Stimulated activated CD8-positive, alpha-beta memory T cell treated with anti-CD3 and anti-CD28 coated beads, Interleukin-12 subunit alpha, Interleukin-12 subunit beta, amount 100 ng/mL, for 24 hours (primary cell): ENCODE measurements around the gene PPM1J.

Experiments used
- DNase-seq: peaks from one replicate; pipeline ENCODE4 v3.0.0-alpha.2; 2020; ENCODE audit errors: extremely low read depth

The PPM1J gene

DNA sequence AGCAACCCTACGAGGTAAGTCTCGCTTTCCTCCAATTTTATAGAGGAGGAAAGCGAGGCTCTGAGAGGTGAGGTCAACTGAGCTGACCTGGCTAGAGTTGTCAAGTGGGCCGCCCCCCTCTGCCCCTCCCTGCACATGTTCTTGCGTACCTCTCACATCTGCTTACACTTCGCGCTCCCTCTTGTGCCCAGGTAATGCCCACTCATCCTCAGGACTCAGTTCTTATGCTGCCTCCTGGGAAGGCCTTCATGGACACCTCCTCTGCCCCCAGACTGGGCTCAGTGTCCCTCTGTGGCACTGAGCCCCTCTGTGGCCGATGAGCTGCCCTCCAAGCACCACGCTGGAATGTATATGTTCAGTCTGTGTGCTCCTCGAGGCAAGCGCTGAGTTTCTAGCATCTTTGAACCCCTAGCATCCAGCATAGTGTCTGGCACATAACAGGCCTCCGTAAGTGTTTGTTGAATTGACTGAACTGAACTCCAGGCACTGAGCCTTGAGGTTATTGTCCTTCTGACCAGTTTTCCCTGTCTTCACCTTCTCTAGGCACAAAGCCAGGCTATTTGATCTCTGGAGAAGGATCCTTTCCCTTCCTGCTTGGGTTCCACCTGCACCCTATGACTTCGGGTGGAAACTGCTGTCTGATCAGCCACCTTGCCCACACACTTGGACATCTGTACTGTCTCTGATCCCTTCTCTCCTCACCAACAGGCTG, 27.2 kb downstream of the PPM1J start:
- no peak for DNase-seq

DNA sequence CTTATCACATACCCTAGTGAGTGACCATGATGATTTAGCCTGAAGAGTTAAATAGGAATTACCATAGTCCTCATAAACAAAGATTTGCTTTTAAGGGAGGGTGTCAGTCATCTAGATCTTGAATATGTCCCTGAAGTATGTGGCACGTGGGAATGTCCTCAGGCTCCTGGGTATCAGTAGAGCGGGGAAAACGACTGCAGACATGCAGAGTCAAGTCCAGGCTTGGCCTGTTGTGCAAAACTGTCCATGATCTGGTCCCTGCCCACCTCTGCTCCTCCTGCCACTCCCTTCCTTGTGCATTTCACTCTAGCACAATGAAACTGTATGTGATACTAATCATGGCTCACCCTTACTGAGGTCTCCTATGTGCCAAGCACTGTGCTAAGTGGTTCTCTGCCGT, 27.8 kb downstream of the PPM1J start:
- no peak for DNase-seq

DNA sequence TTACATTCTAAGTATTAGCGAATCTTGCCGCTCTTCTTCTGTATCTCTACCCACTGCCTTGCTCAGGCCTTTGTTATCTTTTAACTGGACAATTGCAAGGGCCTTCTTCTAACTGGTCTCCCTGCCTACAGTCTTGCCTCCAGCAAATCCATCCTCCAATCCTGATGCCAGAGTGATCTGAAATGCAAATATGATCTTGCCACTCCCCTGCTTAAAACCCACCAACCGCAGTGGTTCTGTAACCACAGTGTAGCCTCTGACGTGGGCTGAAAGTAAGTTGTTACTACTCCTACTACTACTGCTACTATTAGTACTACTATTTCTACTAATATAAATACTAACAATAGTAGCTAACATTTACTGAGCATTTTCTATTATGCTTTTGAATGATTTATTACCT, 28.3 kb downstream of the PPM1J start:
- no peak for DNase-seq

DNA sequence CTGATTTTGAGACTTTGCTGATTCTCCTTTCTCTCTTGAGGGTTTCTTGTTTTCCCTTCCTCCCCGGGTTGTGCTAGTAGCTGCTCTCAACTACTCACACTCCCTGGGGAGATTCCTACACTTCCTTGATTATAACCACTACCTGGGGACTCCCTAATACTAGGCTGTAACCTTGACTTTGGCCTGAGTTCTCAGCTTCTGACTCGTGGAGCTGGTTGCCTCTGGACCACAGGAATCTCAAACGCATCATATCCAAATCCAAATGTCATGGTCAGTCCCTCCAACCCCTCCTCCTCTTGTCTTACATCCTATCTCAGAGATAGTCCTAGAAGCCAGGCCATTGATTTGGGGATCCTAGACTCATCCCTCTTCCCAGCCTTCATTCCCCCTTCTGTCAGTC, 28.7 kb downstream of the PPM1J start:
- DNase-seq = no peak

DNA sequence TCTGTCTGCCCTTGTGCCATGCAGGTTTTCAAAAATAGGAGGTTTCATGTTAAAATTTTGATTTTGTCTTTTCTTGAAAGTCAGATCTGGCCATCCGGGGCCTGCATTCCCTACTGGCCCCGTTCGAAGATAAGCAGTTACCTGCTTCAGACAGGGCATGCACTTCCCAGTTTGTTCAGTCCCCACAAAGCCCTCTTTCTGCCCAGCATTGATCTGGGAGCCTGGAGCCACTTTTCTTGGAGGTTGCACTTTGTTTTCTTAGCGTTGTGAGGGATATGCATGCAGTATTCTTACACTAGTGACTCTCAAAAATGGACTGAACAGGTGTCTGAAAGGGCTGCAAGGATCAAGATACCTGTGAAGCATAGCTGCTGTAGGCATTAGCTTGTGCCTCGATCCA, 29.2 kb downstream of the PPM1J start:
- DNase-seq = no peak

DNA sequence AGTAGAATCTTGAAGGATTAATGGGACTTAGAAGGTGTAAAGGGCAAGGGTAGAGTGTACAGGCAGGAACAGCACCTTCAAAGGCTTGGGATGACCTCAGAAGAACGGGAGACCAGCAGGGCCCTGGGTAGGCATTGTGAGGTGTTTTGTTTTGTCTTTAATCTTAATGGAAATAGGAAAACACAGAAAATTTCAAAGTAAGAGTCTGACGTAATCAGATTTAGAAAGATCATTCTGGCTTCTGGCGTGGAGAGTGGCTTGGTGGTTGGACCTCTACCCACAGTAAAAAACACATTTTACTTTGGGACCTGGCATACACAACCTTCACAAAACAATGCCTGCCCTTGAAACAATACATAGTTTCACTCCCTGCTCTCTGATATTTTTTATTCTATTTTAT, 36.5 kb downstream of the PPM1J start:
- DNase-seq = no peak

DNA sequence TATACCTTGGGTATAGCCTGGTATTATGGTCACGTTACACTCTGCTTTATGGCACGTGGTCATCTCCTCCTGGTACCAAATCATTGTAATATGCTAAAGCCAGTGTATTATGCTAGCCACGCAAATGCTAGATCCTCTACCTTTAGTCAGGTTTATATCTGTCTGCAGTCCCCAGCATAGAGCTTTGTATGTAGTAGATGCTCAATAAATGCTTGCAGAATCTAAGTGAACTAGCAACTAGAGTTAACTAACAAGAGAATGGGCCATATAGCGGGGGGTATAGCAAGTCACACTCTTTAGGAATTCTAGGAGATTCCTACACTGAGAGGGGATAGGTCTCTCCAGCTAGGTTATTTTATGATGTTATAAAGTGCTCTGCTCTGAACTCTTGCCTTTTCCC, 37.6 kb downstream of the PPM1J start:
- no peak for DNase-seq

DNA sequence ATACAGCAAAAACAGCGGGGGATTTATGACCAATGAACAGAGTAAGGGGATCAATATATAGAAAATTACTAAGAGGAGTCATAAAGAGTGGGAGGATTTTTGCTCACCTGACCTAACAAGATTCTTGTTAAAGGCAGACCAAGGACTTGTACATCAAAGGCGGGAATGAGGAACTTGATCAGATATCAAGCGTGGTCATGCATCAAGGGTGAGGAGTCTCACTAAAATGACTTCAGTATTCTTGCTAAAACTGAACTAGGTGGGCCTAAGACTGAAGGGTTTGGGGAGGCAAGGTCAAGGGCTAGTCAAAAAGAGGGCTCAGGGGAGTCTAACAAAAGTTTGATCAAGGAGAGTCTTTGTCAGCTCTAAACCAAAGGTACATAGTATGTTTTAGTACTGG, 38.6 kb downstream of the PPM1J start:
- DNase-seq = no peak

DNA sequence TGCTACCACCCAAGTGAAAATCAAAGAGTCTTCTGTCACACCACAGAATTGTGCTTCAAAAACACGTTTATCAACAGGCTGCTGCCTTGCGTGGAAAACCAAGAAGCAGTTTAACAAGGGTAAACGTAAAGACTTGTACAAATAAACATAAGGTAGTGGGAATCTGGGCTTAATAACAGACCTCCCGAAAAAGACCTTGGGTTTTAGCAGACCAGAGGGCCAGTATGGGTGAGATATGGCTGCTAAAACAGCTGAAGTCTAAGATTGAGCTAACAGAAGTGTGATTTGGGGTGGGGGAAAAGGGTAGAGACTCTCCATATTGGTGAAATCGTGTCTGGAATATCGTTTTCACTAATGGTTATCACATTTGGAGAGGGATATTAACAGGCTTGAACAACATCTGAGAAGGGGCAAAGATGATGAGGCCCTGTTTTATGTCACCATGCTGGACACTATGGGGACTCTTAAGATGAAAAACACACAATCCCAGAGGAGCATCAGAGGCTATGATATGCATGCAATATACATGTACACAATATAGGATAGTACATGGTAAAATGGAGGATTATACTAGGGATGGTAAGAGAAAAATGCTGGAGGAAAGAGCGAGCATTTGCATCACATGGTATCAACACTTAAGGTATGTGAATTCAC, 39.3 kb downstream of the PPM1J start:
- no peak for DNase-seq

DNA sequence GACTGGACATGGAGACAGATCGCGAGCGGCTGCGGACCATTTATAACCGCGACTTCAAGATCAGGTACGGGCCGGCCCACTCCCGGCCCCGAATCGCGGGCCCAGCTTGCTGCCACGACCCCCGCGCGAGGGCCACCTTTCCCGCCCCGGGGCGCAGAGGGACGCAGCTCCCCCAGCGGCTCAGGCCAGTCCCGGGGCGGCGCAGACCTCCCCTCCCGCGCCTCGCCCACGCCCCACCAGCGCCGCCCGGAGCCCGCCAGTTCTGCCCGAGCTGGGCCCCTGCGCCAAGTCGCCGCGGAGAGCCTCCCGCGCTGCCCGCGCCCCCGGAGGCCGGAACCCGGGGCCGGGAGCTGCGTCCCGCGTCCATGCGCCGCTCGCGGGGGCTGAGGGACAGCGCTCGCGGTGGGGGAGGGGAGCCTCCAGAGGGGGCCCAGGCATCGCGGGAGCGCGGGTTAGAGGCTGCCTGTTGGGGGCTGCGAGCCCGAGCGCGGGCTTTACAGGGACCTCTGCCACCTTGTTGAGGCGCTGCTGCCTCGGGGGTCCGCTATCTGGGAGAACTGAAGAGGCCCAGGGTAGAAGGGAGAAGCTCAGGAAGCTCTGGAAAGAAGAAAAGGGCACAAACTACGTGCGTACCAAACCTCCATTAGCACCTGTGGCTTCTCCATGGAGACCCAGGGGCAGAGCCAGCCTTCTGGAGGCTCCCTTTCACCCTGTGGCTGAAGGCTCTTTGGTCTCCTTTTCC, 40.0 kb downstream of the PPM1J start:
- no peak for DNase-seq

DNA sequence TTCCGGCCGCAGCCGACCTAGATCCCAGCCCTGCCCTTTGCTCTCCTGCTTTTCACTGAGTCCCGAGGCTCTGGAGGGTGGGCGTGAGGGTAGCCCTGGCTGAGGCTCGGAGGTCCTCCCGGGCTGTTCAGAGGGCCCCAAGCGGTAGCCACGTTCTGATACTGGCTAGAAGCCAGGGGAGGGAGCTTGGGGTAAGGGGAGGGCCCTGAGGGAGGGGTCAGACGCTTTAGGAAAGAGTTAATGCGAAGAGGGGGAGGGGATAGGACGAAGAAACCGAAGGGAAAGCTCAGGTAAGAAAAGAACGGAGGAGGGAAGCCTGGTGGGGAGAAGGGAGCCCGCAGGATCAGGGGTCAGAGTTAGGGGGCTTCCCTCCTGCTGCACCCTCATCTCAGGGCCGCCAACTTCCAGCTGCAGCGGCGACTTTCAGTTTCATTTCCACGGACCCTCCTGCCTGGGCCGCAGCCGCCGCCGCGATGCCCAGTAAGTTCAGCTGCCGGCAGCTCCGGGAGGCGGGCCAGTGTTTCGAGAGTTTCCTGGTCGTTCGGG, 40.6 kb downstream of the PPM1J start, which contains the start of gene MOV10:
TSS of gene MOV10 (plus strand) at position 220 of the 546 bp plus-strand sequence. CDS start at position 474, 254 bp downstream.
- peak; percentile 3 for DNase-seq

DNA sequence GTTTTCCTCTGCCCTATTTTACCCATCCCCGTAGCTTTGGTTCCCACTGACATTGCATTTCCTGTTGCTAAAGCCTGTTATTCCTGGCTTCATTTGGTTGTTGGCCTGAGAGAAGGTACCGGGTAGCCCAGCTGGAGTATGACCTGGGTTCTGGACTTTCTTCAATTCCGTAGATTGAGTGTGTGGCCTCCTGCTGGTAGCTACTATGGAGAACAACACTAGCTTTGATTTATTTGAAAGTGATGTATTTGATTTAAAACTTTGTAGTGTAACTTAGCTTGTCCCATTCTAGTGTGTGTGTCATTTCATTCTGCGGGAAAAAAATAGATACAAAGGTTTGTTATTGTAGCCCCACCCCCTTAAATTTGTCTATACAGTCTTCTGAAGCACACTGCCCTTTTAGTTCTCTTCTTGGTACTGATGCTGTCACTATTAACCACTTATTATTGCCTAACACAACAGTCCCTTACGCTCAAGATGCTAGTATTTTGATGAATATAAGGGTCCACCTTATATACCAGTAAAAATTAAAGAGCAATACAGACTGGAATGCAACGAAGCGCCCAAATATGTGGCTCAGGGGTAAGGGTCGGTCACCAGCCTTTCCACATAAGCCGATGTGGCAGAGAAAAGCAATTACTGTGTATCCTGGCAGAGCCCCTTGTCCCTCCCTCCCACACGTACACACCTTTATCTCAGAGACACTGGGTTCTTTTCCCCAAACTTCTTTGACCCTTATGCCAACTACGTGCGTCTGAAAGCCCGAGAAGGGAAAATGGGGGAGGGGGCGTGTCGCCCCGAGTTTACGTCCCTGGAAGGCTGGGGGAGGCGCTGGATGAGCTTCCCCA, 41.3 kb downstream of the PPM1J start:
- no peak for DNase-seq

DNA sequence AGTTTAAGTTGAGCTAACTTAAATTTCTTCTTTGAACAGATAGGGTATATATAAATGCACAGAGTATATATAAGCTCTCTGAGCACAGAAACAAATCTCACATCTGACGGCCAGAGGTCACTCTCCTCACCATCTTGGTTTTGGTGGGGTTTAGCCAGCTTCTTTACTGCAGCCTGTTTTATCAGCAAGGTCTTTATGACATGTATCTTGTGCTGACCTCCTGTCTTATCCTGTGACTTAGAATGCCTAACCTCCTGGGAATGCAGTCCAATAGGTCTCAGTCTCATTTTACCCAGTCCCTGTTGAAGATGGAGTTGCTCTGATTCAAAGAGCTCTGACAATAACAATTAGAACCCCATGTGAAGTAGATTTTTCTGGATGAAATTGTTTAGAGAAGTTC, 42.3 kb downstream of the PPM1J start:
- DNase-seq = no peak

DNA sequence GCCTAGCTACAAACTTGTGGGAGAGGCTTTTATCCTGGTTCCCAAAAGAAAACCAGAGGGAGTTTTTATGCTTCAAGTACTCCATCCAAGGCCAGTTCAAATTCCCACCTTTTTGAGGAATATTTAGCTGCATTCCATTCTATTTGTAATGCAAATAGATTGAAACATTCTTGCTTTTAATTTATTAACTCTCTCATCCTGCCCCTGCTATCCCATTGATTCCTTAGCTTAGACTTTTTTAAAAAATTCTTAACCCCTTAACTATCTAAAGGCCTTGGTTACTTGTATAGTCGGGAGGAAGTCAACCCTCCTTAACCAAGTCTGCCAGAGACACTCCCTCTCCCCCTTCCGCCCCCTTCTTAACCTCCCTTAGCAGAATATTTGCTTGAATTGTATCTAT, 43.1 kb downstream of the PPM1J start:
- no peak for DNase-seq

DNA sequence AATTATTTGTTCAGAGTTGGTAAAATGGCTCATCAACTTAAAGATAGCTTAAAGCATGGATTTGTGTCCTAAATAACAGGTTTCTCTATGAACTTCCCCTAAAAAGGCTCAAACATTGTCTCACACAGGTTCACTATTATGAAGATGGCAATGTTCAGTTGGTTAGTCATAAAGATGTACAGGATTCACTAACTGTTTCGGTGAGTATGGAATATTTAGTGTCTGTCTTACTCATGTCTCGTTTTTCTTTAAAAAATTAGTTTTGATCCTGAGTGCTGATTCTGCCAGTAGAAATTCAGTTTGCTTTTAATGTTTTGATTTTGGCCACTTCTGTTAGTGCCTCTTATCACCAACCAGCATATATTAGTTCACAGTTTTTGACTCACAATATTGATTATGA, 48.2 kb downstream of the PPM1J start:
- no peak for DNase-seq

DNA sequence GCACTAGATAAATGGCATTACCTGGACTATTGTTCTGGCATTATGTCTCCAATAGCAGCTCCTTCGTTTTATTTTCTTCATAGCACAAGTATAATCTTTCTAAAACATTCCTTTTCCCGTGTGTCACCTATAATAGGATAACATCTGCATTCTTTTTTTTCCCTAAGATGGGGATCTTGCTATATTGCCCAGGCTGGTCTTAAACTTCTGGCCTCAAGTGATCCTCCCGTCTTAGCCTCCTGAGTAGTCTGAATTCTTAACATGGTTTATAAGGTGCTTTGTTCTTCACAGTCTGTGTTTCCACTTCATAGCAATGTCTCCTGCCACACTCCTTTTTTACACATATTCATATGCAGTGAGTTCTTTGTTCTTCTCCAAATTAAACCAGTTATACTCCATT, 49.3 kb downstream of the PPM1J start:
- DNase-seq = no peak
